ENCODE data around the gene NKTR. TPM values are rescaled to one million over a fixed set of nuclear protein-coding genes. Genes with fewer than 3 reads are reported as not detected.

The NKTR gene
- total RNA-seq, 1 experiment from 2014 or later: 79.8 TPM

- TF ChIP-seq, protein P1, sequence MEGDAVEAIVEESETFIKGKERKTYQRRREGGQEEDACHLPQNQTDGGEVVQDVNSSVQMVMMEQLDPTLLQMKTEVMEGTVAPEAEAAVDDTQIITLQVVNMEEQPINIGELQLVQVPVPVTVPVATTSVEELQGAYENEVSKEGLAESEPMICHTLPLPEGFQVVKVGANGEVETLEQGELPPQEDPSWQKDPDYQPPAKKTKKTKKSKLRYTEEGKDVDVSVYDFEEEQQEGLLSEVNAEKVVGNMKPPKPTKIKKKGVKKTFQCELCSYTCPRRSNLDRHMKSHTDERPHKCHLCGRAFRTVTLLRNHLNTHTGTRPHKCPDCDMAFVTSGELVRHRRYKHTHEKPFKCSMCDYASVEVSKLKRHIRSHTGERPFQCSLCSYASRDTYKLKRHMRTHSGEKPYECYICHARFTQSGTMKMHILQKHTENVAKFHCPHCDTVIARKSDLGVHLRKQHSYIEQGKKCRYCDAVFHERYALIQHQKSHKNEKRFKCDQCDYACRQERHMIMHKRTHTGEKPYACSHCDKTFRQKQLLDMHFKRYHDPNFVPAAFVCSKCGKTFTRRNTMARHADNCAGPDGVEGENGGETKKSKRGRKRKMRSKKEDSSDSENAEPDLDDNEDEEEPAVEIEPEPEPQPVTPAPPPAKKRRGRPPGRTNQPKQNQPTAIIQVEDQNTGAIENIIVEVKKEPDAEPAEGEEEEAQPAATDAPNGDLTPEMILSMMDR (conservative IDR thresholded peaks at IDR 0.05): no peak
- peaks cover 5% of the 10 kb centered on the region for H3K9me3 ChIP-seq (ENCODE audit: control insufficient read depth, low read depth, low read length)
- no peaks in the 10 kb centered on the region for H3K4me1 ChIP-seq (ENCODE audit: insufficient read depth, low read length)
- H2BK15ac ChIP-seq (ENCODE audit: low read depth, low read length): no peak overlapping the region
- H3K18ac ChIP-seq (ENCODE audit: insufficient read length, low read depth, low read length): no peak overlapping the region
- H4K5ac ChIP-seq (ENCODE audit: insufficient read length, low read depth, low read length): no peak overlapping the region
- H3K27ac Mint-ChIP-seq: no peak overlapping the region
- no peak overlapping the region for H3K4me2 ChIP-seq (ENCODE audit: insufficient read depth, insufficient read length, low read length)
- no peaks in the 10 kb centered on the region for H3K27me3 ChIP-seq (ENCODE audit: insufficient read depth, low read length)
- H3T11ph ChIP-seq (ENCODE audit: low read length): no peak overlapping the region
- peaks cover under 1% of the 10 kb centered on the region; the same call in 1 of the 2 replicates for H3K27me3 Mint-ChIP-seq (ENCODE audit: low read depth)
- H3K4me3 Mint-ChIP-seq: no peak overlapping the region
- peaks cover 6 to 8% of the 10 kb centered on the region in 2 experiments for H3K9me3 Mint-ChIP-seq
- no peak overlapping the region for H3K56ac ChIP-seq (ENCODE audit: insufficient read length, low read depth, low read length)
- peaks cover 0 to 8% (median 0%) of the 10 kb centered on the region in 3 experiments; a peak in 1 of 7 replicates for H3K36me3 Mint-ChIP-seq (ENCODE audit: insufficient read depth in 1 of 3, low read depth in 3 of 3)
- H3K14ac ChIP-seq (ENCODE audit: insufficient read depth, low read length): no peak overlapping the region
- no peak overlapping the region for H2BK120ac ChIP-seq (ENCODE audit: low read depth, low read length, poor library complexity, severe bottlenecking)
- H3K79me1 ChIP-seq (ENCODE audit: insufficient read depth, low read depth, low read length, poor library complexity, severe bottlenecking): no peaks in the 10 kb centered on the region
- H2BK5ac ChIP-seq (ENCODE audit: insufficient read length, low read length): no peak overlapping the region
- H2BK12ac ChIP-seq (ENCODE audit: insufficient read length, low read depth, low read length): no peak overlapping the region
- no peaks in the 10 kb centered on the region for H3K23me2 ChIP-seq (ENCODE audit: insufficient read length, low read depth, low read length, poor library complexity, severe bottlenecking)
- no peak overlapping the region for H3K4ac ChIP-seq (ENCODE audit: low read depth, low read length)
- no peak overlapping the region for H2AK5ac ChIP-seq (ENCODE audit: insufficient read length, low read length)
- H3K23ac ChIP-seq (ENCODE audit: insufficient read length, low read depth, low read length): no peak overlapping the region
- H4K91ac ChIP-seq (ENCODE audit: insufficient read length, low read depth, low read length): no peak overlapping the region
- H2AFZ ChIP-seq (ENCODE audit: low read length): no peak overlapping the region
- H3K27ac ChIP-seq (ENCODE audit: insufficient read length, low read depth, low read length): no peak overlapping the region
- no peak overlapping the region for H4K8ac ChIP-seq (replicated peaks; ENCODE audit: insufficient read length, low read depth, low read length)
- H3K9ac ChIP-seq (ENCODE audit: extremely low read depth, insufficient read length, low read length): no peak overlapping the region
- H3K4me1 Mint-ChIP-seq: peaks cover 11 to 12% of the 10 kb centered on the region in 2 experiments
- no peak for DNase-seq
- no CpG with 5 or more reads among the region's 4 CpGs for WGBS (ENCODE audit: extremely low coverage, insufficient read length, low lambda C conversion rate)
- H2BK20ac ChIP-seq (ENCODE audit: low read depth, low read length, poor library complexity, severe bottlenecking): no peak overlapping the region
- H3K79me2 ChIP-seq (ENCODE audit: insufficient read depth, low read length): no peaks in the 10 kb centered on the region
- H4K20me1 ChIP-seq (ENCODE audit: control insufficient read depth, insufficient read depth, insufficient read length): no peaks in the 10 kb centered on the region
Measured at GRCh38 chr3:42680806-42681205, 80.3 kb downstream of the NKTR start.

Data from H9 (cell line).